CD4-positive, alpha-beta memory T cell (primary cell): Measurements from ENCODE around the gene DCLK3. TPM values are rescaled to one million over a fixed set of nuclear protein-coding genes. Genes with fewer than 3 reads are reported as not detected.
A peak's percentile ranks its signal among the peaks of the same experiment; 100 is the strongest.

Experiments used
- CTCF ChIA-PET: fragments of 350-600 bp; sonication (Branson Sonifier 250); formaldehyde crosslinking; loops from one replicate; lab custom pipeline; 2021; ENCODE audit warnings: inconsistent platforms; ENCODE audit not compliant: partially characterized antibody; lab: Charles Lee
- POLR2A ChIA-PET: fragments of 350-600 bp; sonication (Branson Sonifier 250); formaldehyde crosslinking; loops from one replicate; lab custom pipeline; 2021; ENCODE audit not compliant: partially characterized antibody; lab: Charles Lee
- DNase-seq, 5 donors: peaks; one replicate each; pipeline versions ENCODE4 v3.0.0 to v3.0.0-alpha.2; 2020 to 2022; ENCODE audit warnings: mixed read lengths in 1 of 5
- H3K27ac ChIP-seq: one replicate; pipeline ENCODE4 v1.7.0; 2013; ENCODE audit warnings: low read depth, low read length
- H3K27me3 ChIP-seq: 2 replicates; pipeline ENCODE4 v1.7.0; 2013; ENCODE audit warnings: mild to moderate bottlenecking, low read length, moderate library complexity; ENCODE audit not compliant: insufficient read depth
- H3K36me3 ChIP-seq: 2 replicates; pipeline ENCODE4 v1.7.0; 2013; ENCODE audit warnings: mild to moderate bottlenecking, low read length, moderate library complexity; ENCODE audit not compliant: insufficient read depth
- H3K4me1 ChIP-seq: 2 replicates; pipeline ENCODE4 v1.7.0; 2013; ENCODE audit warnings: mild to moderate bottlenecking, low read length, moderate library complexity; ENCODE audit not compliant: insufficient read depth
- H3K4me3 ChIP-seq, 2 donors: one replicate each; pipeline ENCODE4 v1.7.0; 2013; ENCODE audit warnings: low read length in 2 of 2, mild to moderate bottlenecking in 1 of 2
- H3K9me3 ChIP-seq, 2 donors: one replicate each; pipeline ENCODE4 v1.7.0; 2013; ENCODE audit warnings: low read length in 2 of 2, control low read depth in 1 of 2; ENCODE audit not compliant: control insufficient read depth in 1 of 2
- H3K27ac Mint-ChIP-seq, 7 donors: one replicate each; pipeline ENCODE4 v1.8.0; 2020 to 2021; ENCODE audit warnings: mixed read lengths in 7 of 7, mild to moderate bottlenecking in 6 of 7, inconsistent platforms in 3 of 7, moderate library complexity in 3 of 7
- H3K27me3 Mint-ChIP-seq, 2 donors: one replicate each; pipeline ENCODE4 v1.8.0; 2020 to 2021; ENCODE audit warnings: mixed read lengths in 2 of 2
- H3K36me3 Mint-ChIP-seq, 2 donors: one replicate each; pipeline ENCODE4 v1.8.0; 2020 to 2021; ENCODE audit warnings: mixed read lengths in 2 of 2, inconsistent platforms in 1 of 2, mild to moderate bottlenecking in 1 of 2
- H3K4me1 Mint-ChIP-seq, 4 donors: one replicate each; pipeline ENCODE4 v1.8.0; 2020 to 2021; ENCODE audit warnings: mixed read lengths in 4 of 4, mild to moderate bottlenecking in 1 of 4
- H3K4me3 Mint-ChIP-seq, 8 donors: one replicate each; pipeline ENCODE4 v1.8.0; 2020 to 2021; ENCODE audit warnings: mixed read lengths in 8 of 8, mild to moderate bottlenecking in 7 of 8, moderate library complexity in 6 of 8, inconsistent platforms in 3 of 8
- H3K9me3 Mint-ChIP-seq, 8 donors: one replicate each; pipeline ENCODE4 v1.8.0; 2020 to 2021; ENCODE audit warnings: mixed read lengths in 8 of 8, mild to moderate bottlenecking in 5 of 8, inconsistent platforms in 3 of 8, moderate library complexity in 1 of 8
- intact Hi-C: fragments of 100-400 bp; cut with micrococcal nuclease; formaldehyde crosslinking; loops from one replicate; pipeline ENCODE4 v1.15.1; 2023
- polyA plus RNA-seq, 2 donors: library from polyadenylated mRNA; unstranded; fragments of 300-500 nt; fragmentation: Illumina TruSeq; gene quantifications; one replicate each; pipeline ENCODE4 v1.2.3, GENCODE V29; 2021
- total RNA-seq, 2 experiments: library from RNA; stranded (reverse); gene quantifications; one replicate each; pipeline ENCODE4 v1.2.3, GENCODE V29; 2021

The DCLK3 gene
- total RNA-seq (not detected), polyA plus RNA-seq (not detected)

DNA sequence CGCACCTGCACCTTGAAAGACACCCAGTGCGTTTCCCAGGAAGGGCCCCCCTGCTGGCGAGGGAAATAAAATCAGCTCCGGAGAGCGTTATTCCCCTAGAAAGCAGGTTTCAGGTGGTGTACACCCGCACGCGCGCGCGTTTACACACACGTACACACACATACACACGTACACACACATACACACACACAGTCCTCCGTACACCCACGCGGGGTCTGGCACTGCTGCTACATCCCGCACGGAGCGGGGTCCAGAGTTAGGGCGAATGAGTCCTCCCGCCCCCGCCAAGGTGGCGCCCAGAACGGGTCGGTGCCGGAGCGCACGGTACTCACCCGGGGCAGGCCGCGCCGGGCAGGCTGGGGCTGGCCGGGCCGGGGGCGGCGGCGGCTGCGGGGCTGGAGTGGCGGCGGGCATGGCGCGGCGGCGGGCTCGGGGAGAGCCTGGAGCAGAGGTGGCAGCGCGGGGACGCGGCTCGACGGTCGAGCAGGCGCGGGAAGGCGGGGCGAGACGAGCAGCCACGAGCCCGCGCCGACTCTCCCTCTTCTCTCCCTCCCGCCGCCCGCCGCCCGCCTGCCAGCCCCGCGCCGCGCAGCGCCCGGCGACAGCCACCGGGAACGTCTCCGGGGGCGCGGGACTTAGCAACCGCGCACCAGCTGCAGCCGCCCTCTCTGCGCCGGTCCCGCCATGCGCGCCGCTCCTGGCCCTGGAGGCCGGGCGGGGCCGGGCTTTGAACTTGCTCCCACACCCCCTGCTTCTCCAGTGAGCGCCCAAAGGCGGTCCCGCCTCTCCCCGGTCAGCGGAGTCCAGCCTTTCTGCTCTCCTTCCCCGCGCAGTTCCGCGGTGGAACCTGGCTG, at the start of gene DCLK3:
DCLK3 (minus strand) TSS at position 704 of the 854 bp plus-strand sequence; CDS start at position 414, 290 bp downstream.
- intact Hi-C loops: no loop called here
- peaks cover 0 to 3% (median 0%) of the 10 kb centered on the region in 8 donors for H3K9me3 Mint-ChIP-seq
- POLR2A ChIA-PET: no interaction called here
- peak within 1 kb of the TSS in 1 of 7 donors; percentile 43 for H3K27ac Mint-ChIP-seq
- DNase-seq: no peak
- no peaks in the 10 kb centered on the region for H3K36me3 Mint-ChIP-seq
- no peak within 1 kb of the TSS for H3K4me3 ChIP-seq
- H3K36me3 ChIP-seq: no peaks in the 10 kb centered on the region
- peaks cover 0 to 17% (median 2%) of the 10 kb centered on the region in 4 donors for H3K4me1 Mint-ChIP-seq
- H3K27me3 ChIP-seq: peaks cover 17% of the 10 kb centered on the region
- peak within 1 kb of the TSS in 7 of 8 donors; percentile 48 to 81 (median 60) for H3K4me3 Mint-ChIP-seq
- peaks cover 57 to 67% of the 10 kb centered on the region in 2 donors for H3K27me3 Mint-ChIP-seq
- H3K4me1 ChIP-seq: no peaks in the 10 kb centered on the region
- H3K9me3 ChIP-seq: no peaks in the 10 kb centered on the region
- H3K27ac ChIP-seq: no peak within 1 kb of the TSS
- CTCF ChIA-PET: no interaction called here

DNA sequence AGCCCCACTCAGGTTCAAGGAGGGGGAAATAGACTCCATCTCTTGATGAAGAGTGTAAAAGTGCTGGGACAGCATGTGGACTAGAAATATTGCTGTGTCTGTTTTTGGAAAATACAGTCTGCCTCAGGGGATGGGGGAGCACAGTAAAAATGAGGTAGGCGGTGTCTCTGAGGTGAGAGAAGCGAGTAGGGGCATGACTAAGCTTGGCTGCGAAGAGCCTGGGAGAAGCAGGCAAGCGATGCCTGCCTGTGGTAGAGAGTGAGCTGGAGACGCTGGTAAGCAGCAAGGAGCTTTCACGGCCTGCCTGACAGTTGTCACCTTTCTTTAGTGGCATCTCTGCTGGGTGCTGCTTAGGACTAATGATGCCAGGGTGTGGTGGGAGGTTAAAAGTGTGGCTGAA, 49.0 kb upstream of the DCLK3 start:
- Mint-ChIP-seq H3K27ac (peak overlapping the region in 1 of 7 donors; percentile 60), H3K36me3 (no peaks in the 10 kb centered on the region), H3K27me3 (peaks cover 0 to 2% of the 10 kb centered on the region in 2 donors), H3K4me1 (no peaks in the 10 kb centered on the region), H3K9me3 (peaks cover 0 to 2% (median 0%) of the 10 kb centered on the region in 8 donors), H3K4me3 (no peak overlapping the region)
- H3K9me3 ChIP-seq: no peaks in the 10 kb centered on the region
- H3K4me1 ChIP-seq: no peaks in the 10 kb centered on the region
- H3K27ac ChIP-seq: no peak overlapping the region
- no peaks in the 10 kb centered on the region for H3K27me3 ChIP-seq
- H3K4me3 ChIP-seq: no peak overlapping the region
- no peaks in the 10 kb centered on the region for H3K36me3 ChIP-seq
- intact Hi-C loops: no loop called here
- ChIA-PET POLR2A (no interaction called here), CTCF (interaction anchor here (1.4 kb wide), 1 partner anchor 31 kb away, joined by 3 read pairs; no protein-coding TSS in a partner anchor)
- no peak for DNase-seq

- H3K27me3 ChIP-seq: no peaks in the 10 kb centered on the region
- CTCF ChIA-PET: interaction anchor here (1.4 kb wide), 1 partner anchor 17 kb away, joined by 3 read pairs; no protein-coding TSS in a partner anchor
- POLR2A ChIA-PET: no interaction called here
- no peak overlapping the region for H3K27ac ChIP-seq
- Mint-ChIP-seq H3K27ac (no peak overlapping the region), H3K36me3 (no peaks in the 10 kb centered on the region), H3K9me3 (peaks cover 0 to 3% (median under 1%) of the 10 kb centered on the region in 8 donors), H3K27me3 (peaks cover 0 to 6% of the 10 kb centered on the region in 2 donors), H3K4me3 (no peak overlapping the region), H3K4me1 (no peaks in the 10 kb centered on the region)
- H3K9me3 ChIP-seq: no peaks in the 10 kb centered on the region
- DNase-seq: no peak
- H3K4me1 ChIP-seq: no peaks in the 10 kb centered on the region
- H3K36me3 ChIP-seq: no peaks in the 10 kb centered on the region
- no peak overlapping the region for H3K4me3 ChIP-seq
- intact Hi-C loops: no loop called here
These were observed 47.9 kb upstream of the DCLK3 start for GRCh38 chr3:36812240-36812639.

DNA sequence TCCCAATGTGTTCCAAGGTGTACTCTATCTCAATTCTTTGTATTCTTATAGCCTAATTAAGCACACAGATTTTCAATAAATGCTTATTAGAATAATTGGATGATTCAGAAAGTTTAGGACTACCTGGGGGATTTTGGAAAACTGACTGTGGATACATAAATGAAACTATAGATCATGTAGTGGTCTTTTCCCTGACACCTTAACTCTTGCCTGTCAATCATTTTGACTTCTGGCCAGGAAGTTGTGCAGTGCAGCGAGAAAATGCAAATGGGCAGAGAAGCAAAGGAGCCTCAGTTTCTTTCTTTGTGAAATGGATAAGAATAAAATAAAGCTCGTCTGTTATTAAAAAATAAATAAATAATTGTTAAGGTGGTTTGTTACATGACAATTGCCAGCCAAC, 47.4 kb upstream of the DCLK3 start:
- peaks cover 3 to 6% of the 10 kb centered on the region in 2 donors for H3K27me3 Mint-ChIP-seq
- intact Hi-C loops: no loop called here
- Histone ChIP-seq H3K27ac (no peak overlapping the region), H3K4me1 (no peaks in the 10 kb centered on the region), H3K4me3 (no peak overlapping the region), H3K27me3 (no peaks in the 10 kb centered on the region), H3K36me3 (no peaks in the 10 kb centered on the region), H3K9me3 (no peaks in the 10 kb centered on the region)
- no peak for DNase-seq
- H3K36me3 Mint-ChIP-seq: no peaks in the 10 kb centered on the region
- ChIA-PET CTCF (interaction anchor here (1.4 kb wide), 1 partner anchor 17 kb away, joined by 3 read pairs; no protein-coding TSS in a partner anchor), POLR2A (no interaction called here)
- H3K27ac Mint-ChIP-seq: no peak overlapping the region
- no peaks in the 10 kb centered on the region for H3K4me1 Mint-ChIP-seq
- peaks cover 0 to 7% (median 2%) of the 10 kb centered on the region in 8 donors for H3K9me3 Mint-ChIP-seq
- H3K4me3 Mint-ChIP-seq: no peak overlapping the region

- no peaks in the 10 kb centered on the region for H3K36me3 Mint-ChIP-seq
- no peaks in the 10 kb centered on the region for H3K36me3 ChIP-seq
These were observed 40.1 kb upstream of the DCLK3 start for GRCh38 chr3:36804295-36805055.

DNA sequence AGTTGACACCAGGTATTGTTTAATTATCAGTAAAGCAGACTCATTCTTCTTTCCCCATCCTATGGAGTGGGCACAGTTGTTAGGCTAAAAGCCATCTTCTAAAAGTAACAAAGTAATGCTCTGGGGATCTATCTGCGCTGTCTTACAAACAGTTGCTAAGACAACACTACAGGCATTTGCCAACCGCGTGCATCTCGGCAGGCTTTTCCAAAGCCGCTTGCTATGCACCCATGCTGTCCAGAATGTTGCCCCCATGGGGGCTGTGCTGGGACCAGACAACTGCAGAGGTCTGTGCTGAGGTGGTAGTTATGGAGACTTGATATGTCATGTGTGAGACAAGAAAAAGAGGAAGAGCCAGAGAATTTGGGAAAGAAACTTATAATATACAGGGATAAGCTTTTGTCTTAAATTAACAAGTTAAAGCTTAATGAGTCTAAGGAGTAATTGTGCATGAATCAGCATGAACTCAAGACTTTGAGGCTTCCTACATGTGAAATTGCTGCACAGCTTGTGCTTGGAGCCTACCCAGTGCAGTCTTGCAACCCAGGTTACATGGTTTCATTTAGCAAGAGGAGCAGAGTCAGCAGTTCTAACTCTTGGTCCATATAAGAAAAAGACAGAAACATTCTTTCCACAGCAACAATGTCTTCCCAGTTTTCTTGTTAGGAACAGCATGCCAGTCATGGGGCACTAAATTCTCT, 38.9 kb upstream of the DCLK3 start:
- no peaks in the 10 kb centered on the region for H3K36me3 Mint-ChIP-seq
- ChIA-PET CTCF (no interaction called here), POLR2A (interaction anchor here (0.5 kb wide), 1 partner anchor 1453 kb away, joined by 3 read pairs; no protein-coding TSS in a partner anchor)
- Histone ChIP-seq H3K9me3 (no peaks in the 10 kb centered on the region), H3K4me3 (no peak overlapping the region), H3K27ac (no peak overlapping the region), H3K36me3 (no peaks in the 10 kb centered on the region), H3K4me1 (no peaks in the 10 kb centered on the region), H3K27me3 (no peaks in the 10 kb centered on the region)
- H3K27me3 Mint-ChIP-seq: peaks cover 25 to 28% of the 10 kb centered on the region in 2 donors
- no peak for DNase-seq
- no peaks in the 10 kb centered on the region for H3K4me1 Mint-ChIP-seq
- intact Hi-C loops: no loop called here
- H3K9me3 Mint-ChIP-seq: peaks cover 0 to 36% (median 22%) of the 10 kb centered on the region in 8 donors
- no peak overlapping the region for H3K4me3 Mint-ChIP-seq
- no peak overlapping the region for H3K27ac Mint-ChIP-seq

More at GRCh38 chr3:36804295-36805055, 40.1 kb upstream of the DCLK3 start:
- no peak overlapping the region for H3K4me3 Mint-ChIP-seq
- ChIA-PET POLR2A (no interaction called here), CTCF (no interaction called here)
- intact Hi-C loops: no loop called here
- peaks cover 26 to 28% of the 10 kb centered on the region in 2 donors for H3K27me3 Mint-ChIP-seq
- H3K4me1 ChIP-seq: no peaks in the 10 kb centered on the region
- H3K9me3 Mint-ChIP-seq: peaks cover 0 to 36% (median 22%) of the 10 kb centered on the region in 8 donors
- no peaks in the 10 kb centered on the region for H3K27me3 ChIP-seq
- no peaks in the 10 kb centered on the region for H3K9me3 ChIP-seq
- H3K27ac ChIP-seq: no peak overlapping the region
- no peak overlapping the region for H3K4me3 ChIP-seq
- H3K4me1 Mint-ChIP-seq: no peaks in the 10 kb centered on the region
- DNase-seq: no peak
- H3K27ac Mint-ChIP-seq: no peak overlapping the region
